ENCODE data around the gene THAP12. TPM values are rescaled to one million over a fixed set of nuclear protein-coding genes. Genes with fewer than 3 reads are reported as not detected.

The THAP12 gene
- total RNA-seq, 1 donor from 2014 or later = 42.7 TPM

DNA sequence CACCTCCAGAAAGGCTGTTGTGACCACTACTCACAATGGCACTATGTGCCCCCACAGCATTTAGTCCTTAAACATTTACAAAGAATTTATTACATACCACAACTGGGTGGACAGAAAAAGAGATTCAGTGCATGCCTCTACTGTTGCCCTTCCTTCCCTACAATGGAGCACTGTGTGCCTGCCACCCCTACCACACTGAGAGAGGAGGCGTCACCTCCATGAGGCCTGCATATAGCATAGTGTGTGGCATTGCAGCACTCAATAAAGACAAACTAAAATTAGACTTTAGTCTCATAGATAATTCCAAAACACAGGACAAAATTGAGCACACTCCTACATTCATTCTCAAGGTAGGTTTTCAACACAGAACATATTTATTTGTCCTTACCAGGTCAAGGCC lies 25.8 kb downstream of the THAP12 start:
- Mint-ChIP-seq H3K4me3 (ENCODE audit: unreplicated experiment) (peak overlapping the region; percentile 85), H3K27ac (ENCODE audit: unreplicated experiment) (no peak overlapping the region), H3K4me1 (ENCODE audit: unreplicated experiment) (no peaks in the 10 kb centered on the region), H3K27me3 (ENCODE audit: unreplicated experiment) (peaks cover 5% of the 10 kb centered on the region), H3K36me3 (ENCODE audit: low read depth, unreplicated experiment) (peaks cover 38% of the 10 kb centered on the region), H3K9me3 (ENCODE audit: unreplicated experiment) (no peaks in the 10 kb centered on the region)
- no peak for DNase-seq (ENCODE audit: low spot score)
- TF ChIP-seq, protein P1, sequence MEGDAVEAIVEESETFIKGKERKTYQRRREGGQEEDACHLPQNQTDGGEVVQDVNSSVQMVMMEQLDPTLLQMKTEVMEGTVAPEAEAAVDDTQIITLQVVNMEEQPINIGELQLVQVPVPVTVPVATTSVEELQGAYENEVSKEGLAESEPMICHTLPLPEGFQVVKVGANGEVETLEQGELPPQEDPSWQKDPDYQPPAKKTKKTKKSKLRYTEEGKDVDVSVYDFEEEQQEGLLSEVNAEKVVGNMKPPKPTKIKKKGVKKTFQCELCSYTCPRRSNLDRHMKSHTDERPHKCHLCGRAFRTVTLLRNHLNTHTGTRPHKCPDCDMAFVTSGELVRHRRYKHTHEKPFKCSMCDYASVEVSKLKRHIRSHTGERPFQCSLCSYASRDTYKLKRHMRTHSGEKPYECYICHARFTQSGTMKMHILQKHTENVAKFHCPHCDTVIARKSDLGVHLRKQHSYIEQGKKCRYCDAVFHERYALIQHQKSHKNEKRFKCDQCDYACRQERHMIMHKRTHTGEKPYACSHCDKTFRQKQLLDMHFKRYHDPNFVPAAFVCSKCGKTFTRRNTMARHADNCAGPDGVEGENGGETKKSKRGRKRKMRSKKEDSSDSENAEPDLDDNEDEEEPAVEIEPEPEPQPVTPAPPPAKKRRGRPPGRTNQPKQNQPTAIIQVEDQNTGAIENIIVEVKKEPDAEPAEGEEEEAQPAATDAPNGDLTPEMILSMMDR (IDR thresholded peaks at IDR 0.05; ENCODE audit: unreplicated experiment) = no peak

DNA sequence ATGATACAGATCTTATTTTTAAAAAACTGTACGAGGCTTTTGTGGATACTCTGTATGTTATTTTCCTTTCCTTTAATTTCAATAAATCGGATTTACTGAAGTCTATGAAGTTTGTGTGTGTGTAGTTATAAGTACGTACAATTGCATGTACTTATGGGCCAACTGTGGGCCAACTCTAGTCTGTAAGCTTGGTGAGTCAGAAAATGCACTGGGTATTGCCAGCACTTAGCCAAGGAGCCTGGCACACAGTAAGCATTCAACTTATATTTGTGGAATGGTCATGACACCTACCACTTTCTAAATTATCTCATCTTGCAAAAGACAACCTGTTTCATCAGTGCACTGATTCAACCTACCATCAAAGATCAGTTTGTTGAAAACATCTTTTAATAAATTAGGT lies 32.6 kb downstream of the THAP12 start:
- Mint-ChIP-seq H3K36me3 (ENCODE audit: low read depth, unreplicated experiment) (peaks cover 13% of the 10 kb centered on the region), H3K27ac (ENCODE audit: unreplicated experiment) (no peak overlapping the region), H3K4me1 (ENCODE audit: unreplicated experiment) (no peaks in the 10 kb centered on the region), H3K4me3 (ENCODE audit: unreplicated experiment) (no peak overlapping the region), H3K27me3 (ENCODE audit: unreplicated experiment) (no peaks in the 10 kb centered on the region), H3K9me3 (ENCODE audit: unreplicated experiment) (no peaks in the 10 kb centered on the region)
- no peak for DNase-seq (ENCODE audit: low spot score)
- TF ChIP-seq, protein P1 (IDR thresholded peaks at IDR 0.05; ENCODE audit: unreplicated experiment) = no peak

DNA sequence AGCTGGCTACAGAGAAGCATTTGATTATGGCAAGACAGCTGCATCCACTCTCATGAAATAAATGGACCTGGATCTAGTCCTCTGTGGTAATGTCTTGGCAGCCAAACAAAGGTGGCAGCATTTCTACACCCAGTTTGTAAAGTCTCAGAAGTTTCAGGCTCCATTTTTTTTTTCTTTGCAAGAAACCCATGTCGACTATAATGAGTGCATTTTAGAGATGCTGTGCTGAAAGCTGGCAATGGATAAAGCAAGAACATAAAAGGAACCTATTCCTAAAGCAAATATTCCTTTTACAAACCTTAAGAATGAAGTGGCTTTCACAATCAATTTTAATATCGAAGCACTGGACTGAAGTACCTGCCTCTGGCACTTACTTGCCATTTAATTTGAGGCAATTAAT lies 33.5 kb downstream of the THAP12 start:
- Mint-ChIP-seq H3K4me1 (ENCODE audit: unreplicated experiment) (no peaks in the 10 kb centered on the region), H3K9me3 (ENCODE audit: unreplicated experiment) (no peaks in the 10 kb centered on the region), H3K4me3 (ENCODE audit: unreplicated experiment) (no peak overlapping the region), H3K36me3 (ENCODE audit: low read depth, unreplicated experiment) (peaks cover 5% of the 10 kb centered on the region), H3K27me3 (ENCODE audit: unreplicated experiment) (no peaks in the 10 kb centered on the region), H3K27ac (ENCODE audit: unreplicated experiment) (no peak overlapping the region)
- no peak for DNase-seq (ENCODE audit: low spot score)
- TF ChIP-seq, protein P1 (IDR thresholded peaks at IDR 0.05; ENCODE audit: unreplicated experiment) = no peak

DNA sequence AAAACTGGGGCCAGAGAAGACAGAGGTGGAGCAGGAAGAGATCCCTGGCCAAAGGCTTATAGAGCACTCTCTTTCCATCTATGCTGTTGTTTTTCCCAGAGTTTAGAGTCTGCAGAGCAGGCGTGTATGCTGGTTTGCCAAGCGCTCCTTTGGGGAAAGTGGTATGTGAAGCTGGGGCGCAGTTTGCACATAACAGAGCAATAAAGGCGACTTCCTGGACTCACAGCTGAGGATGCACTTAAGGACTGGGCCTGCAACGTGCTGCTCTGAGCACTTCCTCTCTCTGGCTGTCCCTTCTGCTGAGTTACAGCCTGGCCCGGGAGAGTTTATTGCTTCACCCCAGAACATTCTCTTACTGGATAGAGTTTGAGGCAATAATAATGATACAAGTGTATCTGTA lies 41.7 kb downstream of the THAP12 start:
- Mint-ChIP-seq H3K27me3 (ENCODE audit: unreplicated experiment) (peaks cover 7% of the 10 kb centered on the region), H3K36me3 (ENCODE audit: low read depth, unreplicated experiment) (peaks cover 17% of the 10 kb centered on the region), H3K9me3 (ENCODE audit: unreplicated experiment) (peaks cover 16% of the 10 kb centered on the region), H3K27ac (ENCODE audit: unreplicated experiment) (no peak overlapping the region), H3K4me1 (ENCODE audit: unreplicated experiment) (peaks cover 11% of the 10 kb centered on the region), H3K4me3 (ENCODE audit: unreplicated experiment) (no peak overlapping the region)
- TF ChIP-seq, protein P1 (IDR thresholded peaks at IDR 0.05; ENCODE audit: unreplicated experiment) = no peak
- no peak for DNase-seq (ENCODE audit: low spot score)

DNA sequence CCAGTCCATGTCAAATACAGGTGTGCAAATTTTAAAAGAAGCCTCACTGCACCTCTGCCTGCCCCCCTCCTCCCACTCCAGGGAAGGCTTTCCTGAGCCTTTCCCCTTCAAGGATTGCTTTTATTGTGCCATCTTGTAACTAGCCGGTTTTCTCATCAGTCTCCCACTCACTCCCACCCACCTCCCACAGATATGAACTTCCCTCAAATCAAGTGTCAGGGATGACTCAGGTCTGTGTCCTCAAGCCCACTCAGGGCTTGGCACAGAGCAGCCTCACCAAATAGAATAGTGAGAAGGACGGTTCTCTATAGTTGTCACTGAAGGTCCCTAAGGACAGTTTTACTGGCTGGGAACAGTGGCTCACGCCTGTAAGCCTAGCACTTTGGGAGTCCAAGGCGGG lies 43.0 kb downstream of the THAP12 start:
- Mint-ChIP-seq H3K4me1 (ENCODE audit: unreplicated experiment) (peaks cover 11% of the 10 kb centered on the region), H3K4me3 (ENCODE audit: unreplicated experiment) (no peak overlapping the region), H3K9me3 (ENCODE audit: unreplicated experiment) (peaks cover 18% of the 10 kb centered on the region), H3K36me3 (ENCODE audit: low read depth, unreplicated experiment) (peaks cover 24% of the 10 kb centered on the region), H3K27me3 (ENCODE audit: unreplicated experiment) (peaks cover 10% of the 10 kb centered on the region), H3K27ac (ENCODE audit: unreplicated experiment) (no peak overlapping the region)
- DNase-seq (ENCODE audit: low spot score) = no peak
- TF ChIP-seq, protein P1 (IDR thresholded peaks at IDR 0.05; ENCODE audit: unreplicated experiment) = no peak

All from endothelial cell (in vitro differentiated cells).